GM12872 (cell line): ENCODE data around the gene LMX1B.

Experiments used
- CTCF ChIP-seq: IDR thresholded peaks from 3 replicates; pipeline ENCODE4 v1.5.1; 2011; ENCODE audit warnings: low read depth, mild to moderate bottlenecking, low read length, moderate library complexity; ENCODE audit not compliant: insufficient read depth

The LMX1B gene

GRCh38 chr9:126607086-126607485, 6.6 kb upstream of the LMX1B start:
- no peak for TF ChIP-seq CTCF

GRCh38 chr9:126607731-126608130, 6.0 kb upstream of the LMX1B start:
- TF ChIP-seq CTCF = no peak

- no peak for TF ChIP-seq CTCF
Measured at GRCh38 chr9:126608551-126608950, 5.2 kb upstream of the LMX1B start.

- TF ChIP-seq CTCF = no peak
Measured at GRCh38 chr9:126609191-126609590, 4.5 kb upstream of the LMX1B start.

DNA sequence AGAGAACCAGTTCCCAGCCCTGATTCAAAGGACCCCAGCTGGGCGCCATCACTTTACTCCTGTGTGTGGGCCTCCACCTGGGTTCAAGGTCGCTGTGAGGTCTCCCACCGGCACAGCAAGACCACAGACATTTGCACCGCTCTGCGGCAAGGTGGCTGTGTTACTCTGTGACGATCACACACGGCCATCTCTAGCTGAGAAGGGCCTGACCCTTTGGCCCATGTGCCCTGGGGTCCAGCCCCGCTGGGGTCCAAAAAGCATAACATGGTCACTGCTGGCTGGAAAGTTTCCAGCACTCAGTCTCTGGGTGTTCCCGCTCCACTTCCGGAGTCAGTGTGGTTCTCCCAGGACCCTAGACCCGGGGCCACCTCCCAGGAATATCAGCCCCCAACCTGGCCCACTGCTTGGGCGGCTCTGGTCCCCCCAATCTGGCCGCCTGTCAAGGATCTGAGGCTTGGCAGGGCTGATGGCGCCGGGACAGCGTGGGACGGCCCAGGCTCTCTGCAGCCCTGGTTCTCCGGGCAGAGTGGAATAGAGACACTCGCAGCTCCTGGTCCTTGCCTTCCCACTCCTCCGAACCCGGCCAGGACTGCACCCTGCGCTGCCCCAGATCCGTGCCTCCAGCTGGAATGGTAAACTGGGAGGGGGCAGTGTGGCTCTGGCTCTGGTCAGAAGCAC, 3.9 kb upstream of the LMX1B start:
- TF ChIP-seq CTCF = no peak

GRCh38 chr9:126611193-126611591, 2.5 kb upstream of the LMX1B start:
- no peak for TF ChIP-seq CTCF

GRCh38 chr9:126611592-126612325, 2.0 kb upstream of the LMX1B start:
- peak; percentile 88 for TF ChIP-seq CTCF
